GM18511 (cell line): Measurements from ENCODE around the gene NRAP.
"Not testable (repeated sequence)": the region's sequence is repeated elsewhere in the genome, so short reads cannot be mapped to it uniquely, and the experiment has no call there.

Source experiments
- ATAC-seq: cut with Tn5 transposase; IDR thresholded peaks from one replicate; pipeline ENCODE4 v1.9.1; 2021; ENCODE audit warnings: mild to moderate bottlenecking, moderate library complexity; ENCODE audit not compliant: unreplicated experiment

Gene NRAP

DNA sequence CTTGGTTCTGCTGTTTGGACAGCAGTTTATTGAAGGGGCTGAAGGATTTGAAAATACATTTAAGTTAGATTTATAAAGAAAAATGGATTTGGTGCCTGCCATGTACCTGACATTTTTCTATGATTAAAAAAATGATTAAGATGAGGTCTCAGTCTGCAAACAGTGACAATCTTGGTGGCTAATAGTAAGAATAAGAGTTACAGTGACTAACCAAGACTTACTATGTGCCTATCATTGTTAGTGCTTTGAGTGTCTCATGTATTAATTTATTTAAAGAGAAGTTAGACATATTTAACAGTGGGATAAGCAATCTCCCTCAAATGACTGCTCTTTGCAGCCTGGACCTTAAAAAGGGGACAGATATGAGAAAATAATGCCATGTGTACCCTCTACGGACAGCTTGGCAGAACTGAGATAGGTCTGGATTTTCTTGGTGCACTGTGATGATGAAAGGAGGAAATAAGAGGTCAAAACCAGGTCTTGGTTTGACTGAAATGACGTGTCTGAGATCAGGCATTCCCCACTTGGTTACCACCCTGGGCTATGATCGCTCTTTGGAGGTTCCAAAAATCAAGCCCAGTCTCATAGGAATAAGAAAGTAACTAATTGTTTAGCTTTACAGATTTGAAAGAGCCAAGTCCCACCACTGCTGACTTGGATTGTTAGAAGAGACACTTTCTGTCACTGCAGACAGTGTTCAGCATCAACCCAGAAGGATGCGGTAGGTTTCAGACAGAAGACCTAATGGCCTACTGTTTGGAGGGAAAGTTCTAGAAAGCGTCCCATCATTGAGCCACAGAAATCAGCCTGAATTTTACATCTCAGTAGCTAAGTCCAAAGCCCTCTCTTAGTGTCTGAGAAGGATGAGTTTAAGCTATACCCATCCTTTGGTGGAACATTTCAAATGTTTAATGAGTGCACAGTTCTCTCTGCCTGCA, 18.0 kb upstream of the NRAP start:
- peak; percentile 61 for ATAC-seq

DNA sequence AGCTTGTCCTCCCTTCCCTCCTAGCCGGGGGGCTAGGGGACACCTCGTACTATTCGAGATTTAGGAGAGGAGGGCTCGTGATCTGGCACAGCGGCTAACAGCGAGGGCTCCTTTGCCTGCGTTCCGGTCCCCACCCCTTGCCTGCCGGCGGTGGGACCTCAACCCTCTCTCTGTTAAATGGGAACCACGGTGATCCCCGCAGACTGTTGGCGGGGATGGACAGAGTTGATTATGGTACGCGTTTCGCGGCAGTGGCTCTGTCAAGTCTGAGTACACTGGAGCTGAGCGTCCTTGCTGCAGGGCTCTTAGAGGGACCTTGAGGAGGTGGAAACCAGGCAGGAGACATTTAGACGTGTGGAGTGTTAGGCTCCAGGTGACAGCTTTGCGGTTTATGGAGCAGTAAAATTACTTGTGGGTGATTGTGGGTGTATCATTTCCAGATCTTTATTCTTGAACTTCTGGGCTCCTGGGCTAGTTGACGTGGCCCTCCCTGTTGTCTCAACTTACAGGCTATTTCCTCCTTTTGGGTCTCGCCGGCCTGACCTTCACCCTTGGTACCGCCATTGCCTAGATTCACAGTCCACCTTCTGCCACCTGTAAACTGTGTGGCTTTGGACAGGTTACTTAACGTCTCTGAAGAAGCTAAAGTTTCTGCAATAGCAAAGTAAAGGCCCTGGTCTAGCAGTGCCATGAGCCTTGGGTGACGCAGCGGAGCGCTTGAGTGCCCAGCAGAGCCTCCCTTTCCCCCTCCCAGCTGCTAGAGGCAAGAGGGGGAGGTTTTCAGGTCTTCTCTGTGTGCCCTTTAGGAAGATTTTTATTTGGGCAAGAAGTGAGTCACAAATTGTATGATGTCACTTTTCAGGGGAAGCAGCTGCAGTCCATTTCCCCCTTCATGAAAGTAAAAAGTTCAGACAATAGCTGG, 16.6 kb upstream of the NRAP start:
- peak; percentile 25 for ATAC-seq

DNA sequence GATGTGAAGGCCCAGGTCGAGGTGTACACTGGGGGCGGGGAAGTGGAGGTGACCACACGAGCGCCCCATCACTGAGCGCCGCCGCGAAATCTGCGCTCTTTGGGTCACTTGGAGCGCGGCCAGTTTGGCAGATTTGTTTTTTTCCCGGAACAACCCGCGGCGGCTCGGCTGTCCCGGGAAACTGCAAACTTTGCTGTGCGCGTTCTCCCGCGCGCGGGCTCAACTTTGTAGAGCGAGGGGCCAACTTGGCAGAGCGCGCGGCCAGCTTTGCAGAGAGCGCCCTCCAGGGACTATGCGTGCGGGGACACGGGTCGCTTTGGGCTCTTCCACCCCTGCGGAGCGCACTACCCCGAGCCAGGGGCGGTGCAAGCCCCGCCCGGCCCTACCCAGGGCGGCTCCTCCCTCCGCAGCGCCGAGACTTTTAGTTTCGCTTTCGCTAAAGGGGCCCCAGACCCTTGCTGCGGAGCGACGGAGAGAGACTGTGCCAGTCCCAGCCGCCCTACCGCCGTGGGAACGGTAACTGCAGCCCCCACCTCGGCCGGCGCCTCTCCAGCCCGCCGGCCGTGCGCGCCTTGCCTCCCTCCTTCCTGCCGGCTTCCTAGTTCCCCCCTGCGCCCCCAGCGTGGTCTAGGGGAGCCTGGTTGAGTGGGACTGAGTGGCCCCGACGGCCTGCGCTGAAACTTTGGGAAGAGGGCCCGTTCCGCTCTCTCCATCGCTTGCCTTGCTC, 15.8 kb upstream of the NRAP start, which contains the start of gene CASP7:
Gene CASP7, plus strand, starts transcription at position 450 of the 727 bp plus-strand sequence. CDS start 17,582 bp downstream, outside the sequence.
- ATAC-seq, result peak; percentile 69

DNA sequence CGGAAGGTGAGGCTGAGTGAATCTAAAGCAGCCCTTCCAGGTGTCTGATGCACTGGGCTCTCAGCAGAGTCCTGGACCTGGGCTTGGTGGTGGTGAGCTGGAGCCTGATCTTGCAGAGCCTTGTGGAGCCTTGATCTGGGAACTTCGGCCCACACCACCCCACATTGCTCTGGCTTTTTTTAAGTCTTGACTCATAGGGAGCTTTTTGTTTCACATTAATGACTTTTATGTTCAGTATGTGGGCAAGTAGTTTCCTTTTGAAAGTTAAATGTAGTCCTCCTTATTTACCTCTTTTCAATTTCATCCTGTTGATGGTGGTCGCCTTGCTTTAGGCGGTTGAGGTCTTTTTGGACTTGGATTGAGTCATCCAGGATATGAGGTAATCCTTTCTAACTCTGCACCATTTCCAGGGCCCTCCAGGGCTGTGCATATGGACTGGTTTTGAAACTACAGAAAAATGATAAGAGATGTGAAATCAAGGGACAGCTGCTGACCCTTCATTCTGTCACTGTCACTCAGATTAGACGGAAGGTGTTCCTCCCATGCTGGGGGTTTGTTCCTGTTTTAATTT, 2.9 kb upstream of the NRAP start:
- ATAC-seq, result peak; percentile 75

DNA sequence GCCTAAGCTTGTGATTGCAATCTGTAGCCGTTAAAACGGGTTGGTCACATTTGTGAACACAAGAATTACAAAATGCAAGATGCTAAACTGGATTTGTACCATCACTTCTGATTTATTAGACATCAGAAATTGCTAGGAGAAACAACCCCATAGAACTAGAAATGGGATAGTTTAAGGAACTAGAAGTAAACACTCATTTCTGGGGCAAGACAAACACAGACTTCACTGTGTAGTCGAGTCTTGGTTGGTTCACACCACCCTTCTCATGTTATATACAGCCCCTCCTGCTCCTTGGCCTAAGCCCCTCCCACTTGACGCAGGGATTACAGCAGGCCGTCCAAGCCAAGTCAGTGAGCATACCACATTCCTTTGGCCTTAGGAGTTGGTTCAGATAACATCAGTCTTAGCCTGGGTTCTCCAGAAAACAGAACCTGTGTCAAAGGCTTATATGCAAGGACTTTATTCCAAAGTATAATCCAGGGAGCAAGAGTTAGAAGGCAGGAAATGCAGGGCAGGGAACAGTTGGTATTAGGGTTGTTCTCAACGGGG, 2.0 kb upstream of the NRAP start:
- ATAC-seq, result no peak

DNA sequence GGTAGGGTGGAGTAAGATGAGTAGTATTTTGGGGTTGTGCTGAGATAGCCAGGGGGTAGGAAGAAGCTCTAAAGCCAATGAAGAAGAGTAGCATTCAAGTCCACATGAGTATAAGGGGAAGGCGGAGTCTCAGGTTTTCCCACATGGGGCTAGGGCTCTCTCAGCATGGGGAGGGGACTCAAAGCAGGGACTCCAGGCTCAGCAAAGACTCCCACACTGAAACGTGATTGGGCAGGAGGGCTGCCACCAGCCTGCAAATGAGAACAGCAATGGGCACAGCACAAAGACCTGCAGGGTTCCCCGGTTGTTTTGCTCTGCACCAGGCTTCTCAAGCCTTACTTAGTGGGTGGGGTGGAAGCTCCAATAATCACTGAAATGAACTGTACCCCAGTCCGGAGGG, 1.5 kb upstream of the NRAP start:
- no peak for ATAC-seq

DNA sequence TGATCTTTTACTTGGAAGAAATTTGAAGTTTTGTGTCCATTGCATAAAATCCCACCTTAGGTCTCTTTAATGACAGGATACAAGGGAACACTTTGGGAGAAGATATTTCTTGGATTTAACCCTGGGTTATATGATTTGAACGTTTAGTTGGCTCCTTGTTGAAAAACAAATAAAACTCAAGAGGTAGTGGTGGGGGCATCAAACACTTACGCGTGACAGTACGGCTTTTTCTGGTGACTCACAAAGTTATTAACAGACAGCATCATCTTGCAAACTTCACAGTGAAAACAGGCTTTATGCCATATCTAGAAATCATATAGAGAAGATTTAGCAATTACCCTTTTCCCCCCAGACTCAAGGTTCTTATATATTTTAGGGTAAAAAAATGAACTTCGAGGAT, 699 bp downstream of the NRAP start:
- no peak for ATAC-seq

DNA sequence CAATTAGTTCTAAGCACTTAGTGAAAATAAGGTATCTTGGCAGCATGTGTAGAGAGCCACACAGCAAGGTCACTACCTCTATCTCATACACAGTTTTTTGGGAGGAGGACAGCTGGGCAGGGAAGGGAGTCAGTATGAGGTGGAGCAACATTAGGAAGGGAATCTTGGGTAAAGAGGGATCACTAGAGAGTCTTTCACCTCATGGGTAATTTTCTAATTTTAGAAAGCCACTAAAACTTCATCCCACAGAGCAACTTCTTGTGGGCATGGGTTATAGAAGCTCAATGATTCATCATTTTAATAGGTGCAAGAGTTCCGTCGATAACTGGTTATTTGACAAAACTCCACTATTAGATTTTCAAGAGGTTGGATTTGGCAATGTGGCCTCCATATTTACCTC, 2.5 kb downstream of the NRAP start:
- ATAC-seq, result no peak

DNA sequence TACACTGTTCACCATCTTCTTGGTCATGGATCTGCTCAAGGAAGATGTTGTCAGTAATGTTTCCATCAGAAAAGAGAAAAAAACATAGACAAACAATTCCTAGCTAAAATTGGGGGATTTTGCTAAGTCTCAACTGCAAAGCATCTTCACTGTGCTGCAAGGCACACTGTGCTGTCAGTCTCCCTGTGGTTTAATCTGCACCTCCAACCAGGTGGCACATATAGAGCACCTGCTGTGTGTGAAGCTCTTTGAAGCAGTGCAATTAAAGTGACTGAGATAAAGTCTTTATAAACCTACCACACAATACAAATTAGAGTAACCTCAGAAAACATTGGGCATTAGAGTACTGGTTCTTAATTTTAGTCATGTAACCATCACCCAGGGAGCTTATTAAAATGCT, 6.3 kb downstream of the NRAP start:
- no peak for ATAC-seq

DNA sequence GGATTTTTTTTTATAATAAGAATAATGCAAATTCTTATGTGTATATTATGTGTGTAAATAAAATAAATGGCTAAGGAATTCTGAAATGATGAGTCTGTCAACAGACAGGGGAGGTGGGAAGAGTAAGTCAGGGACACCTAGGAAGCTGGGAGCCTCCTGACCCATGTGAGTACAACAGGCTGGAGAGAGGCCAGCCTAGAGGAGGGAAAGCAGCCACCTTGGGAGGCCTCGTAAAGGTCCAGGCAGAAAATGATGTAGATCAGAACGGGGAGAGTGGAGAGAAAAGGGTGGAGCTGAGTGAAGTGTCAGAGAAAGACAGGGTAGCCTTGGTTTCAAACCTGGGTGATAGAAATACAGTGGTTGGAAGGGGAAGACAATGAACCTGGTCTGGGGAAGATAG, 6.9 kb downstream of the NRAP start:
- ATAC-seq, result no peak

DNA sequence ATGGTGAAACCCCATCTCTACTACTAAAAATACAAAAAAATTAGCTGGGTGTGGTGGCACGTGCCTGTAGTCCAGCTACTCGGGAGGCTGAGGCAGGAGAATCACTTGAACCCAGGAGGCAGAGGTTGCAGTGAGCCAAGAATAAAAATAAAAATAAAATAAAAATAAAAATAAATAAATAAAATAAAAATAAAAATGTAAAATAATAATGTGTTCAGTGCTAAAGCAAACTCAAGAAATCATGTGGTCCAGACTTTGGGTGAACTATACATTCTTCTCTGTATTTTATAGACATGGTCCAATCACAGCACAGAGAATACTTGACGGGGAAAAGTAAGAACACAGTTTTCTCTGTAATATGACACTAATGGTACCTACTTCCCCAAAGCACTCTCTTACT, 11.4 kb downstream of the NRAP start:
- ATAC-seq, result not testable (repeated sequence)

DNA sequence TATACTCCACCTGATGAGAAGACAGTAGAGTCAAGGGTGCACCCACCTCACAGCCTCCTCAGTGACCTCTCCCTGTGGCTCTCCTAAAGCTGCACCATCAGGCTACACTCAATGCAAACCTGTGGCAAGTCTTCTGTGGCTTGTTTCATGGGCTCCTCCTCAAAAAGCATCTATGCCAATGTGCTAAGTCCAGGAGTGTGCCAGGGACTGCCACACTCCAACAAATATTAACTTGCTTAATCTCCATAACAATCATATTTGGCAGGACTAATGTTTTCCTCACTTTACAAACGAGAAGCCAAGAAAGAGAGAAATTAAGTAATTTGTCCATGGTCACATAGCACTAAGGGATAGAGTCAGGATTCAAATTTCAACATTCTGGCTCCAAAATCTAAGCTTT, 11.9 kb downstream of the NRAP start:
- no peak for ATAC-seq

DNA sequence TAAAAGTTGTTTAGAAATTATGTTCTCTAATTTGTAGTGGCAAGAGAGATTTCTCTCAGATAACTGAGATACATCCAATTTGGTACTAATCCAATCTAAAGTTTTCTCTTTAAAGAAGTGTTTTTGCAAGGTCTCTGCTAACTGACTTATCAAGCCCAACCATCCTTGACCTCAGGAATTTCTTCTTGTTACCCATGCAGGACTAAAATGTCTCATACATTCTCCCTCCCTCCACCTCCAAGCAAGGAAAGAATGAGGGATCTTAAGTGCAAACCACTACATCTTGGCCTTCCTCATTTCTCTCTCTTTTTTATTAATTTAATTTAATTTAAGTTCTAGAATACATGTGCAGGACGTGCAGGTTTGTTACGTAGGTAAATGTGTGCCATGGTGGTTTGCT, 12.8 kb downstream of the NRAP start:
- ATAC-seq, result no peak

DNA sequence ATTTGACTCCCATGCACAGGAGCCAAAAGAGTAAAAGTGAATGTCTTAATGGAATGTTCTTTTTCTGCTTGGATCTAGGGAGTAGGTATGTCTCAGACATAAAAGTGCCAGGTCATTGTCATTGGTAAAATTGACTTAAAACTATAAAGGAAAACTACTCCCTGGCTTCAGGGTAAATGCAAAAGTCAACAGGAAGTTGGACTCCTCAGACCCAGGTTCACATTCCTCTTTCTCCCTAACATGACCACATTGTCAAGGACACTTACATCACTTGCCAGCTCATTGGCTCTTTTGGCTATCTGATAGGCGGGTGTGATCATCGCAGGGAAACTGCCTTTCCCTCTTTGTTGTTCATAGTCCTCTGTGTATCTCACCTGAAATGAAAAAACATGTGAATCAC, 13.7 kb downstream of the NRAP start:
- ATAC-seq, result no peak

DNA sequence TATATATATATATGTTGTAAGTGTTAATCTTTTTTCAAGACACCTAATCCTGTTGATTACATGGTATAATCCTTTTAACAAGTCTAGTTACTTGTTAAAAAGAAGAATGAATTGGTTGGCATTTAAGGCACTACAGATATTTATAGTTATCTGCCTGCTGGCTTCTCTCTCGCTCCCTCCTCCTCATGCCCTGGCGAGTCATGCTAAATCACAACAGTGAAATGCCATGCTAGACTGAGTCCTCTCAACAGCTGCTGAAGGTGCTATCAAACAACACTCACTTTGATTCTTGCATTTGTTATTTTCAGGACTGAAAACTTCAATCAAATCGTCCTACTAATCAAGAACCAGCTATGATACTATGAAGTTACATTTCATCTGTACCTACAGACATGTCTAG, 15.4 kb downstream of the NRAP start:
- ATAC-seq, result no peak

DNA sequence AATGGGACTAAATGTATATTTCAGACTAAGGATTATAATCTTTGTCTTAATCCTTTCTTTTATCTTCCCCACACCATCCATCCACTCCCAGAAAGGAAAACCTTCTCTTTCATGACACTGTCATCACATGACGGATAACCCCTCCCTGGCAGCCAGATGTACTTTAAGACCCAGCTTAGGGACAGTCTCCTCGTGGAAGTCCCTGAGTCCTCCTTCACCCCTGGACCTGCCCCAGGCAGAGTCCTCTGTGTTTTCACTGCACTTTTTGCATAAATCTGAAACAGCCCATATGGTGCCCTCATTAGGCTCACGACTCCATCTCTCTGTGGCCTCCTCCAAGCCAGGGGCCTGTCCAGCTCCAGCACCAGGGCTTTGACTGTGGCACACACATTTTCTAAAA, 16.0 kb downstream of the NRAP start:
- ATAC-seq, result no peak

DNA sequence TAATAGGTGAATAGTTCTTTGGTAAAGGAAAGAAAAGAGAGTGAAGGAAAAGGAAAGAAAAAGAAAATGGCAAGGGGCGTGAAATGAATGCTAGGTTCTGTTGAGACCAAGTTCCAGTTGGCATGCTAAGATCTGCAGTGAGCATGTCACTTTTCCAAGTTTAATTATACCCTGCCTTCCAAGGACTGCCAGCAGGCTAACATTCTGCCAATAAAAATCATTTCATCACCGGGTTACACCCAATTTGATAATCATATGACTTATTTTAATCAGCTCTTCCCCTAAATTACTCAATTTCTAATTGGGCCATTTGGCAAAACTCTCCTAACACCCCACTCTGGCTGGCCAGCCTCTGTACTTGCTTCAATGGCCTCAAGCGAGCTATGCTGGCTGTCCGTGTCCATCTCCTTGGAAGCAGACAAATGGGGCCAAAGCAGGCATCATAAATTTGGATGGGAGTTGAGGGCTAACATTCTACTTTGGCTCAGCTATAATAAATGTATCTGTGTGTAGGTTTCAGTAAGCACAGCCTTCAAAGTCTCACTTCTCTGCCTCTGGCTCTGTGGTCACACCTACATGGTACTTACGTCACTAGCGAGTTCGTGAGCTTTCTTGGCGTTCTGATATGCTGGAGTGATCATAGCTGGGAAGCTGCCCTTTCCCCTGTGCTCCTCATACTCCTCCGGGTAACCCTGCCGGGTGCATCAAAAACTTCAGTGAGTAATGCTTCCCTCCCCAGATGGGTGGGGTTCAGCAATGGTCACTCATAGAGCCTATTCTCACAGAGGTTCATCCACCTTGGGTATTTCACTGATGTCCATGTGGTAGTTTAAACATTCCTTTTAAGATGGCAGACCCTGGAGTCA, 17.3 kb downstream of the NRAP start:
- ATAC-seq, result no peak

DNA sequence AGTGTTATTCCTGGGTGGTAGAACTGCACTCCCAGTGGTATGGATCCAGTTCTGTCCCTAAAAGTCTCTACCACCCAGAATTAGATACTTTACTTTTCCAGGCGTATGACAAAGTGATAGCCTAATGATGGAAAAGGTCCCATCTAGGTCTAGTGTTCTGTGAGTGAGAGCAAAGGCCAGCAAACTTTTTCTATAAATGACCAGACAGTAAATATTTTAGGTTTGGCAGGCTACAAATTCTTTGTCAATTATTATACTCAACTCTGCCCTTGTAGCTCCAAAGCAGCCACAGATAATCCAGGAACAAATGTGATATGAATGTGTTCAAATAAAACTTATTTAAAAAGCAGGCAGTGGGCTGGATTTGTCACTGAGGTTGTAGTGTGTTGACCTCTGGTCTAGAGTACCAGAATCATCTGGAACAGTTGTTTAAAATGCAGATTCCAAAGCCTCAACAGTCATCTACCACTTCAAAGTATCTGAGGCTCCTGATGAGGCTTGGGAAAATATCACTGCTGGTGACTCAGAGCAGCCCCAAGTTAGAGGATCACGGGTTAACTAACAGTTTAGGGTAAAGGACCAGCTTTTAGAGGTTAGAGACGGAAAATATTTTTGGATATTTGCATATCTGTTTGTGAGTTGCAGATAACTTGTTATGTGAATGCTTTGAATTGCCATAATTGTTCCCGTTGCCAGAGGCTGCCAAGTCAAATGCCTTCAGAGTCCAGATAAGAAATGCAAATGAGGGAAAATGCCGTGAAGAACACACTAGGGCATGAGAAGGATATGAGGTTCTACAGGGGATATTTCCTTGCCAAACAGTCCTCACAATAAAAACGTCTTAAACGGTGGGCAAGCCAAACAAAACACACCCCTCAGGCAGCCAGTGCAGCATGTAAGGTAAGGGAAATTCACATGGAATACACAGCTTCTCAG, 19.4 kb downstream of the NRAP start:
- ATAC-seq, result no peak
